DOHH2 (cell line): Measurements from ENCODE around the gene DISC1.

Experiments
- H3F3A ChIP-seq: fragments of 200-600 bp; sonication (generic), shearing (Covaris generic); 2 replicates; pipeline ENCODE4 v1.6.0; 2016; ENCODE audit warnings: antibody characterized with exemption, mild to moderate bottlenecking; ENCODE audit not compliant: control insufficient read depth, insufficient read depth
- H3K27ac ChIP-seq: fragments of 200-600 bp; sonication (generic); 2 replicates; pipeline ENCODE4 v1.5.1; 2014; ENCODE audit warnings: low read depth, mild to moderate bottlenecking, low read length, moderate library complexity
- H3K27me3 ChIP-seq: fragments of 200-600 bp; sonication (generic); 2 replicates; pipeline ENCODE4 v1.6.1; 2014; ENCODE audit warnings: mild to moderate bottlenecking, low read length, mixed read lengths; ENCODE audit not compliant: control insufficient read depth
- H3K36me3 ChIP-seq: fragments of 200-600 bp; sonication (generic); 2 replicates; pipeline ENCODE4 v1.6.1; 2014; ENCODE audit warnings: mild to moderate bottlenecking, low read length, moderate library complexity, mixed read lengths; ENCODE audit not compliant: control insufficient read depth
- H3K4me1 ChIP-seq: fragments of 200-600 bp; sonication (generic); 2 replicates; pipeline ENCODE4 v1.6.1; 2014; ENCODE audit warnings: mild to moderate bottlenecking, low read length, mixed read lengths; ENCODE audit not compliant: control insufficient read depth
- H3K4me2 ChIP-seq: fragments of 200-600 bp; sonication (generic); 2 replicates; pipeline ENCODE4 v1.6.0; 2014; ENCODE audit warnings: mild to moderate bottlenecking, low read length, moderate library complexity
- H3K4me3 ChIP-seq: fragments of 200-600 bp; sonication (generic); 2 replicates; pipeline ENCODE4 v1.5.1; 2014; ENCODE audit warnings: mild to moderate bottlenecking, low read length, mixed read lengths
- H3K79me2 ChIP-seq: fragments of 200-600 bp; sonication (generic); 2 replicates; pipeline ENCODE4 v1.6.1; 2014; ENCODE audit warnings: mild to moderate bottlenecking, low read length, mixed read lengths; ENCODE audit not compliant: control insufficient read depth
- H3K9me2 ChIP-seq: fragments of 200-600 bp; sonication (generic); replicated peaks from 2 replicates; pipeline ENCODE4 v1.6.1; 2014; ENCODE audit warnings: mild to moderate bottlenecking, low read length, mixed read lengths; ENCODE audit not compliant: control insufficient read depth
- H3K9me3 ChIP-seq: fragments of 200-600 bp; sonication (generic); 2 replicates; pipeline ENCODE4 v1.6.1; 2014; ENCODE audit warnings: antibody characterized with exemption, low read length, mixed read lengths; ENCODE audit not compliant: control insufficient read depth, insufficient read depth
- H4K20me1 ChIP-seq: fragments of 200-600 bp; sonication (generic); 2 replicates; pipeline ENCODE4 v1.6.0; 2014; ENCODE audit warnings: low read depth, mild to moderate bottlenecking, antibody characterized with exemption, low read length, moderate library complexity; ENCODE audit not compliant: control insufficient read depth, insufficient read depth
- EZH2phosphoT487 ChIP-seq: fragments of 200-600 bp; sonication (generic); IDR thresholded peaks from 2 replicates; pipeline ENCODE4 v1.6.1; 2017; ENCODE audit warnings: borderline replicate concordance, mild to moderate bottlenecking, antibody characterized with exemption, low read length, moderate library complexity, mixed read lengths
- TF ChIP-seq, protein P1 (sequence below): fragments of 200-600 bp; sonication (generic); IDR thresholded peaks from one replicate; pipeline ENCODE4 v1.5.1; 2014; ENCODE audit warnings: antibody characterized with exemption, mild to moderate bottlenecking, low read depth, low read length; ENCODE audit not compliant: poor library complexity, severe bottlenecking

DISC1 gene

DNA sequence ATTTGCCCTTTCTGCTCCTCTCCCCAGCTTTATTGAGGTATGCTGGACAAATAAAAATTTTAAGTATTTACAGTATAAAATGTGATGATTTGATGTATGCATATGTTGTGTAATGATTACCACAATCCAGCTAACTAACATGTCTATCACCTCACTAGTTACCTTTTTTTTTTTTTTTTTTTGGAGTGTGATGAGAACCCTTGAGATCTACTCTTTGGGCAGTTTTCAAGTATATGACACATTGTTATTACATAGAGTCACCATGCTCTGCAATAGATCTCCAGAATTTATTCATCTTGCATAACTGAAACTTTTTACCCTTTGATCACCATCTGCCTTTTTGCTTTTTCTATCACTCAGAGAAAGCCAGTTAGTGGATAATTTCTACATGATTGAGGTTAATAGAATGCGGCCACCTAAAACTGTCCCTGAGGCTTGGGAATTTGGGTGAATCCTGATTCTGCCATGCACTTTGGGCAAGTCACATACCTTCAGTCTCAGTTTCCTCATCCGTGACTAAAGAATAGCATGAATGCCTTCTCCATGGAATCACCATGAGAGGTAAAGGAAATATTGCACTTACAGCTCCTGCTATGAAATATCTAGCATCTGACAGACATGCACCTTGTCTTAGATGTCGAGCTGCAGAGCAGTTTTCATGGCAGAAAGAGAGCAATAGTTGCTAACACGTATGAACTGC, 295.2 kb downstream of the DISC1 start:
- Histone ChIP-seq H3K27ac (no peak overlapping the region), H3K4me1 (peaks cover 11% of the 10 kb centered on the region), H3K9me3 (no peaks in the 10 kb centered on the region), H4K20me1 (no peaks in the 10 kb centered on the region; the same call in 1 of the 2 replicates), H3K79me2 (no peaks in the 10 kb centered on the region), H3K9me2 (no peaks in the 10 kb centered on the region), H3K36me3 (no peaks in the 10 kb centered on the region), H3K27me3 (peaks cover 5% of the 10 kb centered on the region; the same call in 1 of the 2 replicates), H3K4me2 (no peak overlapping the region), H3F3A (no peaks in the 10 kb centered on the region), H3K4me3 (no peak overlapping the region)
- no peak for TF ChIP-seq EZH2phosphoT487
- TF ChIP-seq, protein P1, sequence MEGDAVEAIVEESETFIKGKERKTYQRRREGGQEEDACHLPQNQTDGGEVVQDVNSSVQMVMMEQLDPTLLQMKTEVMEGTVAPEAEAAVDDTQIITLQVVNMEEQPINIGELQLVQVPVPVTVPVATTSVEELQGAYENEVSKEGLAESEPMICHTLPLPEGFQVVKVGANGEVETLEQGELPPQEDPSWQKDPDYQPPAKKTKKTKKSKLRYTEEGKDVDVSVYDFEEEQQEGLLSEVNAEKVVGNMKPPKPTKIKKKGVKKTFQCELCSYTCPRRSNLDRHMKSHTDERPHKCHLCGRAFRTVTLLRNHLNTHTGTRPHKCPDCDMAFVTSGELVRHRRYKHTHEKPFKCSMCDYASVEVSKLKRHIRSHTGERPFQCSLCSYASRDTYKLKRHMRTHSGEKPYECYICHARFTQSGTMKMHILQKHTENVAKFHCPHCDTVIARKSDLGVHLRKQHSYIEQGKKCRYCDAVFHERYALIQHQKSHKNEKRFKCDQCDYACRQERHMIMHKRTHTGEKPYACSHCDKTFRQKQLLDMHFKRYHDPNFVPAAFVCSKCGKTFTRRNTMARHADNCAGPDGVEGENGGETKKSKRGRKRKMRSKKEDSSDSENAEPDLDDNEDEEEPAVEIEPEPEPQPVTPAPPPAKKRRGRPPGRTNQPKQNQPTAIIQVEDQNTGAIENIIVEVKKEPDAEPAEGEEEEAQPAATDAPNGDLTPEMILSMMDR: no peak

DNA sequence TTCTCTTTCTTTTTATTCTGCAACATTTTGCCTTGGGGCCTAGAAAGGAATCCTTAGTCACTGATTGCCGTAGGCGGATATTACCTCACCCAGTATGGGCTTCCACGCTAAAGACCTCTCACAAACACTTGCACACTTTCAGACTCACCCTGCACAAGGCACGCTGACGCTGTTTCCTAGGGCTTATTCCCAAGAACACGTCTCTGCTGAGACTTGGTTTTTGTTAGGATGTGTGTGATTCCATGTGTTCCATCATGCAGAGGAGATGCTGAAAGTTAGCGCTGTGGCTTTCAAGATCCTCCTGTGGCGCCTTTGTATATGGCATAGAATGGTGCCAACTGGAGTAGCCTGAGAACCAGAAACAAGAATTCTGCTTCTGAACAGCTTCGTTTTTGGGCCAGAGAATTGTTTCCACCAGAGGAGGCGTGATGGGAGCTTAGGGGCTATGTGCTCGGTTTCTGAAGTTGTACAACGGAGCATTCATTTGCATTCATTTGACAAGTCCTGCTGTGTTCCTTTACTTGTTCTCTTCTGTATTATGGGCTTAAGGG, 297.0 kb downstream of the DISC1 start:
- Histone ChIP-seq H3K4me3 (no peak overlapping the region), H3K4me1 (peaks cover 6% of the 10 kb centered on the region), H3K27ac (no peak overlapping the region), H3K9me3 (no peaks in the 10 kb centered on the region), H3K36me3 (no peaks in the 10 kb centered on the region), H3F3A (no peaks in the 10 kb centered on the region), H3K79me2 (no peaks in the 10 kb centered on the region), H3K9me2 (no peaks in the 10 kb centered on the region), H3K27me3 (0 out of 2 replicates have a peak, but pooled peaks cover 5% of the 10 kb centered on the region), H3K4me2 (no peak overlapping the region), H4K20me1 (no peaks in the 10 kb centered on the region; the same call in 1 of the 2 replicates)
- no peak for TF ChIP-seq EZH2phosphoT487
- TF ChIP-seq, protein P1: no peak

DNA sequence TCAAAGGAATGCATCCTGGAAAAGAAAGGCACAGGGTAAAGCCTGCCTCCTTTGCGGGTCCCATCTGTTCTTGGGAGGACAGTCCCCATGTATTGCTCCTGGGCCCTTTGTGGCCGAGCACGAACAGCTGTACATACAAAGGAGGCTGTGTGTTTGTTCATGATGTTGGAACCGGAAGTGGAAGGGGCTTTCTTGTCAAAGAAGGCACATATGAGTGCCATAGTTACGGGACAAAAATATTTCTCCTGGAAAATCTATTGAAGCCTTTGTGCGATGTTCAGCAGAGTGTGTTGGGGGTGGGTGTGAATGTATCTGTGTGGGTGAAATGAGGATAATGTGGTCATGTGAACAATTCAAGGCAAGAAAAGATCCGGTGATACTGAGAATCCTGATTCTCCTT, 297.6 kb downstream of the DISC1 start:
- TF ChIP-seq EZH2phosphoT487: no peak
- TF ChIP-seq, protein P1: no peak
- H3K9me3 ChIP-seq: no peaks in the 10 kb centered on the region
- H3K27ac ChIP-seq: no peak overlapping the region

More for the DNA sequence above, 297.6 kb downstream of the DISC1 start:
- Histone ChIP-seq H3K27me3 (0 out of 2 replicates have a peak, but pooled peaks cover 5% of the 10 kb centered on the region), H3K79me2 (no peaks in the 10 kb centered on the region), H3K4me2 (no peak overlapping the region), H3F3A (no peaks in the 10 kb centered on the region), H3K4me3 (no peak overlapping the region), H4K20me1 (no peaks in the 10 kb centered on the region; the same call in 1 of the 2 replicates), H3K9me2 (no peaks in the 10 kb centered on the region), H3K4me1 (peaks cover under 1% of the 10 kb centered on the region; the same call in 1 of the 2 replicates), H3K36me3 (no peaks in the 10 kb centered on the region)
